Measurements from ENCODE around the gene STRA6.
"Not testable (repeated sequence)": the region's sequence is repeated elsewhere in the genome, so short reads cannot be mapped to it uniquely, and the experiment has no call there.

STRA6 gene

DNA sequence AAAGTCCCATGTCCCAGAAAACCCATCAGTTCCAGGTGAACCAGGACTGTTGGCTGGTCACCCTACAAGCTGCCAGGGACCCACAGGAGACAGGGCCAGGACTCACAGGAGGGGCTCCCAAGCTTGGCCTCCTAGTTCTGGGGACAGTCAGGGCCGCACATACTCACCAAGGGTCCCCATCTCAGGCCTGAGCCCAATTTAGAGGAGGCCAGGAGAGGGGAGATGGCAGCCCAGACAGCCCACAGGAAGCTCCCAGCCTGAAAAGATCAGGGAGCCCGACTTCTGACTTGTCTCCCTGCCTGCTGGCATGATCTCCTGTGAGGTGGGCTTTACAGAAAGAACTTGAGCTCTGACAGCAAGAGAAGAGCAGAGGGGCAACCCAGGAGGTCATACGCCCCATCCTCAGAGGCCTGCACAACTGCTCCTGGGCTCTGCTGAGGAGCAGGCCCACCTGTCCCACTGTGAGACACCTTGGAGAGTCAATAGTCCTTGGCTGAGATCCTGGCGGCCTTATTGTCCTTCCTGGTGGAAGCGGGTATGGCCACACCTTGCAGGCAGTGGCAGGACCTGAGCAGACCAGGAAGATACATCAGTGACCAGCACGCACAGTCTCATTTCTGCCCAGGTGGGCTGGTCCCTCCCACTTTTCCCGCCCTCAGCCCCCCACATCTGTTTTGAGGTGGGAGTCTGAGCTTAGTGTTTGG is 31.6 kb downstream of the STRA6 start:
- TF ChIP-seq, protein P1, sequence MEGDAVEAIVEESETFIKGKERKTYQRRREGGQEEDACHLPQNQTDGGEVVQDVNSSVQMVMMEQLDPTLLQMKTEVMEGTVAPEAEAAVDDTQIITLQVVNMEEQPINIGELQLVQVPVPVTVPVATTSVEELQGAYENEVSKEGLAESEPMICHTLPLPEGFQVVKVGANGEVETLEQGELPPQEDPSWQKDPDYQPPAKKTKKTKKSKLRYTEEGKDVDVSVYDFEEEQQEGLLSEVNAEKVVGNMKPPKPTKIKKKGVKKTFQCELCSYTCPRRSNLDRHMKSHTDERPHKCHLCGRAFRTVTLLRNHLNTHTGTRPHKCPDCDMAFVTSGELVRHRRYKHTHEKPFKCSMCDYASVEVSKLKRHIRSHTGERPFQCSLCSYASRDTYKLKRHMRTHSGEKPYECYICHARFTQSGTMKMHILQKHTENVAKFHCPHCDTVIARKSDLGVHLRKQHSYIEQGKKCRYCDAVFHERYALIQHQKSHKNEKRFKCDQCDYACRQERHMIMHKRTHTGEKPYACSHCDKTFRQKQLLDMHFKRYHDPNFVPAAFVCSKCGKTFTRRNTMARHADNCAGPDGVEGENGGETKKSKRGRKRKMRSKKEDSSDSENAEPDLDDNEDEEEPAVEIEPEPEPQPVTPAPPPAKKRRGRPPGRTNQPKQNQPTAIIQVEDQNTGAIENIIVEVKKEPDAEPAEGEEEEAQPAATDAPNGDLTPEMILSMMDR (conservative IDR thresholded peaks at IDR 0.05; ENCODE audit: low read length) = no peak
- no peak for DNase-seq (ENCODE audit: low read depth)
- no peak overlapping the region for H3K4me3 ChIP-seq (ENCODE audit: low read length)

DNA sequence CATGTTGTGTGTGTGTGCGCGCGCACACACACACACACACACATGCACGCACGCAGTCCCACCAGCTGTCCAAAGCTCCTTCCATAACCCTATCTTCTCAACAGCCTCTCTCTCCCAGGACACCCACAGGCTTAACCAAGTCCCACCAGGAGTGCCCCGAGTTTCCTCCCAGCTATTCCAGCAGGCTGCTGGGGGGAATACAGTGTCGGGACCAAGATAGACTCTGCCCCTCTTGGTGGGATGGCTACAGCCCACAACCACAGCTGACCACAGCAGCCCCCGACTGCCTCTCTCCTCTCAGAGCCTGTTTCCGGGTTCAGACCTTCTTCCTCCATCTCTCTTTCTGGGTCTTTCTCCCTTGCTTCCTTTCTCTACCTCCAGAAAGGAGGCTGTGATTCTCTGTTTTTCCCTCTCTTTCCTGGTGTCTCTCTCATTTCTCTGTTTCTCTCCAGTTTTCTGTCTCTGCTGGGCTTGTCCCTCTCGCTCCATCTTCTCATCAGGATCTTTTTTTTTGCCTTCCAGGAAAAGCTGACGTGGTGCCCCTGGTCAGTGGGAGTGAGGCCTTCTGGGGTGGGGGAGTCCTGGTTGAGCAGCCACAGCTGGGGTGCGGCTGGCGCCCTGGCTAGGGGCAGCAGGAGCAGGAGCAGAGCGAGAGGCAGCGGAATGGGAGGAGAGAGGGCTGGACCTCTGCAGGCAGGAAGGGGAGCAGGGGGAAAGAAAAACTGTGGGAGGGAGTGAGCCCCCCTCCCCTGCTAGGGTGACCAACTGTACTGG is 32.3 kb downstream of the STRA6 start:
- no peak for DNase-seq (ENCODE audit: low read depth)
- TF ChIP-seq, protein P1 (conservative IDR thresholded peaks at IDR 0.05; ENCODE audit: low read length) = no peak
- no peak overlapping the region for H3K4me3 ChIP-seq (ENCODE audit: low read length)

DNA sequence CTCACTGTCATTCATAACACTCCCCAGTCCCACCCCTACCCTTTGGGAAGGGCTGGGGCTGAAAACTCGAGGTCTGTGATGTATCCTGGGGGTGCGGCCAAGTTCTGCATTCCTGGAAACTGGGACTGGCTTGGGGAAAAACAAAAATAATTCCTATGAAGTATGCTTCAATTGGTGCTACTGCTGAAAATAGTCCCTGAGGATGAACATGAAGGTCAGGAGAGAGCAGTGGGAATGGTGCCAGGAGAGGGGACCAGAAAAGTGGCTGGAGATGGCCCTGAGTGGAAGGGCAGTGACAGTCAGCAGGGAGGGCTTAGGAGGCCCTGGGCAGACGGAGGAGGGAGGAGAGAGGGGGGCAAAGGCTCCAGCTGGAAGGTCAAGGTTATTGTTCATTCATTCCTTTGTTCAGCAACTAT is 33.9 kb downstream of the STRA6 start:
- no peak overlapping the region for H3K4me3 ChIP-seq (ENCODE audit: low read length)
- no peak for DNase-seq (ENCODE audit: low read depth)
- TF ChIP-seq, protein P1 (conservative IDR thresholded peaks at IDR 0.05; ENCODE audit: low read length) = no peak

DNA sequence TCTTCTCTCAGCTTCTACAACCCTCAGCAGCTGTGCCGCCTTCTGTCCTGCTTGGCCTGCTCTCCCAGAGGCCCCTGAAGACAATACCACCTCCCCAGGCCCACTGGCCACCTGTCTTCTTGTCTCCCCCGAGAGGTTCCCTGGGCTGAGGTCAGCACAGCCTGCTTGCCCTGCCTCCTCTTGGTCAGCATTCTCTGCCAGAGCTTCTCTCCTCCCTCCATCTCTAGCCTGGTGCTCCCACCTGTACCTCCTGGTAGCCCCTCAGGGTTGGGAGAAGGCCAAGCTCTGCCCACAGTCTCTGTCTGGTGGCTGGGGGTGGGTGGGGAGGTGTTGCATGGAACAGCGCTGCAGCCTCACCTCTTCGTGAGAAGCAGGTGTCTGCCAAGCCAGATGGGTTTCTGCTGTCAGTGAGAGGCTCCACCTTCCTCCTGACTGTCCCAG is 34.7 kb downstream of the STRA6 start:
- TF ChIP-seq, protein P1 (conservative IDR thresholded peaks at IDR 0.05; ENCODE audit: low read length) = no peak
- DNase-seq (ENCODE audit: low read depth) = no peak
- H3K4me3 ChIP-seq (ENCODE audit: low read length) = no peak overlapping the region

DNA sequence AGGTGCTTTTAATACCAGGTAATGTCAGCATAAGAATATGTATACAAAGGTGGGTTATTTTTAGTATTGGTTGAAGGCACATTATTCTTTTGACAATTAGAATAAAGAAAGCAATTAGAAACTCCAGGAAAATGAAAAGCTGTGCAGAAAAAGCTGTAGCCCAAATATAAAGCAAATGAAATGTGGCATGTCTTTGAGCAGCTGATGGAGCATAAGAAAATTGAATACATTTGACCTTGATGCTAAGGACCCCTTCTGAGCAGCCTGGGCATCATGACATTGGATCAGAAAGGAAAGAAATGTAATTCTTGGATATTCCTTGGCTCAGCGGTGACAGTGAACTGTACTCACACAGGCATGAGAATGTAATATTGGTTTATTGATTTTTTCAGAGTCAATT is 37.1 kb downstream of the STRA6 start:
- no peak overlapping the region for H3K4me3 ChIP-seq (ENCODE audit: low read length)
- no peak for DNase-seq (ENCODE audit: low read depth)
- TF ChIP-seq, protein P1 (conservative IDR thresholded peaks at IDR 0.05; ENCODE audit: low read length) = no peak

DNA sequence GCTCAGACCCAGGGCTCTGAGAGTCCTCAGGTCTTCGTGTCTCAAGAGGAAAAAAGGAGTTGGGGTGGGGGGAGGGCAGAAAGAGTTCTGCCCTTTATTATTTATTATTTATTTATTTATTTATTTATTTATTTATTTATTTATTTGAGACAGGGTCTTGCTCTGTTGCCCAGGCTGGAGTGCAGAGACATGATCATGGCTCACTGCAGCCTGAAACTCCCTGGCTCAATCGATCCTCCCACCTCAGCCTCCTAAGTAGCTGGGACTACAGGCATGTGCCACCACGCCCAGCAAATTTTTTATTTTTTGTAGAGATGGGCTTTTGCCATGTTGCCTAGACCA is 40.4 kb downstream of the STRA6 start:
- DNase-seq (ENCODE audit: low read depth); H3K4me3 ChIP-seq (ENCODE audit: low read length): not testable (repeated sequence)

DNA sequence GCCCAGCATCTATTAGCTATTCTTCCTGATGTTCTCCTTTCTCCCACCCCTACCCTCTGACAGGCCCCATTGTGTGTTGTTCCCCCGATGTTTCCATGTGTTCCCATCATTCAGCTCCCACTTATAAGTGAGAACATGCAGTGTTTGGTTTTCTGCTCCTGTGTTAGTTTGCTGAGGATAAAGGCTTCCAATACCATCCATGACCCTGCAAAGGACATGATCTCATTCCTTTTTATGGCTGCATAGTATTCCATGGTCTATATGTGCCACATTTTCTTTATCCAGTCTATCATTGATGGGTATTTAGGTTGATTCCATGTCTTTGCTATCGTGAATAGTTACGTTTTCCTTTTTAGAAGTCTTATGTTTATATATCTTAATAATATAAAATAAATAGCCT is 42.2 kb downstream of the STRA6 start:
- H3K4me3 ChIP-seq (ENCODE audit: low read length); DNase-seq (ENCODE audit: low read depth): not testable (repeated sequence)

DNA sequence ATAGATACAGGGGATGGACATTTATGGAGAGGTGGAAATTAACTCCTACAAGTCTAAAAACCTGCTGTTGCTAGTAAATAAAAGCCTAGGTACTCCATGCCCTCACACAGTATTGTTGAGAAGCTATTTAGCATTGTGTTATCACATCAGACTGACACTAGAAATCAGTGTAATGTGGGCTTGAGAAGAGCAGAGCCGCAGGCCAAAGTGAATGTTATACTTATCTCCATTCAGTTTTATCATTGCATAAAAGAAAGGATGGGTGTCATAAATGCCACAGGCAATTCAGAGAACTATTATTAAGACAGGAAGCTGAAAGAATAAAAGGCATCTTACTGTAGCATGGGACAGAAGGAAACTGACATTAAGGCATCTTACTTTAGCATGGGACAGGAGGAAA is 42.8 kb downstream of the STRA6 start:
- TF ChIP-seq, protein P1 (conservative IDR thresholded peaks at IDR 0.05; ENCODE audit: low read length) = no peak
- DNase-seq (ENCODE audit: low read depth) = no peak
- no peak overlapping the region for H3K4me3 ChIP-seq (ENCODE audit: low read length)
